HCT116 (cell line): ENCODE measurements around the gene ITPR1.

Experiments used
- CTCF ChIP-seq, 3 experiments: fragments of 200-600 bp in 1 of 3; sonication (generic) in 1 of 3; IDR thresholded peaks in 2 of 3; conservative IDR thresholded peaks in 1 of 3; 2 replicates each; pipeline ENCODE4 v1.5.1; 2012 to 2017; ENCODE audit warnings: low read depth in 2 of 3, low read length in 2 of 3, antibody characterized with exemption in 1 of 3, borderline replicate concordance in 1 of 3, control low read depth in 1 of 3, mild to moderate bottlenecking in 1 of 3, mixed read lengths in 1 of 3, mixed run types in 1 of 3, moderate library complexity in 1 of 3; ENCODE audit not compliant: insufficient read depth in 1 of 3
- JUND ChIP-seq: IDR thresholded peaks from 2 replicates; pipeline ENCODE4 v1.6.1; 2012
- POLR2A ChIP-seq: IDR thresholded peaks from 2 replicates; pipeline ENCODE4 v1.7.0; 2011; ENCODE audit warnings: borderline replicate concordance; ENCODE audit not compliant: insufficient read depth, insufficient read length; ENCODE audit errors: extremely low read depth

GRCh38 chr3:4507024-4507596 lies 14.0 kb downstream of the ITPR1 start:
- no peak for TF ChIP-seq JUND
- no peak for TF ChIP-seq CTCF (IDR thresholded peaks at IDR 0.05 in 2 of 3, conservative IDR thresholded peaks at IDR 0.05 in 1 of 3; ENCODE audit: borderline replicate concordance in 1 of 3, insufficient read depth in 1 of 3, low read depth in 2 of 3, low read length in 2 of 3)
- TF ChIP-seq POLR2A, result no peak
